ENCODE results near the gene CCDC117. TPM values are rescaled to one million over a fixed set of nuclear protein-coding genes. Genes with fewer than 3 reads are reported as not detected.

The CCDC117 gene
- total RNA-seq, 2 experiments from 2014 or later: 14.2 to 16.1 TPM

GRCh38 chr22:28800308-28801041 lies 28.0 kb downstream of the CCDC117 start, which contains the start of gene XBP1:
TSS of gene XBP1 (minus strand) at chr22:28800569.
- peaks cover 59% of the 10 kb centered on the region for H3K36me3 Mint-ChIP-seq (ENCODE audit: low read depth)
- ATAC-seq (ENCODE audit: poor library complexity): peak; percentile 91

DNA sequence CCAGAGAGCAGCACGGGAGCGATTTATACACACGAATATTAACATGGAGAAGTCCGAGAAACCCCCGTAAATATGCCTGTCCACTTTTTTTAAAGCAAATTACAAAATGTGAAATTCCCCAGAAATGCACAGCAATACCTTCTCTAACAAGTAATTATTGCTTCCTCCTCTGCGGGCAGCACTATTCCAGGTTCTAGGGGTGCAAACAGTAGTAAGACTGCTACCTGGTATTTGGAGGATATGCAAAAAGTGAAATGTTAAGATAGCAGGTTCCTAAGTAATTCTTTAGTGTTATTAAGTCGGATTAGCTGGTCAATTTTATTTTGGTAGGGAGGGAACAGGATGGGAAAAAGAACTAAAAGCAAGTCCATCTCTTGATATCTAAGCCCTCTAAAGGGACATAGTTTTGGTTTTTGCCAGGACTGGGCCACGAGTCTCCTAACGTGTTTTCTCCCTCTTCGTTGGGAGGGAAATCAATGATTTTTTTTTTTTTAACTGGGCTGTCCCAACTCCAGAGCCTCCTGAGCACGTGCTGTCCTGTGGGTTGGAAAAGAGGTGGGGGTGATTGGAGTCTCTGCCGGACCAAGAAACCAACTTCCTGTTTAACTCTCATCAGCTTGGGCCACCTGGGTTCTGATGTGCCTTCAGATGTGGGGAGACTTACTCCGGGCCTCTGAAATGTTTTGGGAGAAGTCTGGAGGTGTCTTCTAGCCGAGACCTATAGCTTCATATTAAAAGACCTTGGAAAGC lies 29.5 kb downstream of the CCDC117 start:
- ChIA-PET CTCF (interaction anchor here (1.0 to 4.0 kb wide), 6 partner anchors 8 to 31 kb away, joined by 3 to 20 read pairs (median 6); no protein-coding TSS in a partner anchor), POLR2A (interaction anchor here (0.6 to 5.6 kb wide), 10 partner anchors 9 to 466 kb away, joined by 3 to 161 read pairs (median 12); partner anchors contain the start of gene ZNRF3)
- no peaks in the 10 kb centered on the region for H3K27me3 Mint-ChIP-seq
- no peak for TF ChIP-seq CTCF (IDR thresholded peaks at IDR 0.05)
- peaks cover 49% of the 10 kb centered on the region for H3K4me1 Mint-ChIP-seq (ENCODE audit: low read depth)
- Histone ChIP-seq H3K4me1 (ENCODE audit: insufficient read depth, low read length) (peaks cover 36% of the 10 kb centered on the region), H3K4me3 (ENCODE audit: low read length) (peak overlapping the region; percentile 99), H3K27me3 (ENCODE audit: control insufficient read depth in 1 of 2, insufficient read depth in 2 of 2, low read length in 2 of 2) (no peaks in the 10 kb centered on the region), H3K9me3 (ENCODE audit: control insufficient read depth in 1 of 2, insufficient read depth in 1 of 2, low read length in 2 of 2) (no peaks in the 10 kb centered on the region), H3K27ac (ENCODE audit: low read depth in 1 of 2, low read length in 2 of 2) (peak overlapping the region; percentile 23 to 24), H3K36me3 (ENCODE audit: insufficient read depth, low read length) (peaks cover 14% of the 10 kb centered on the region)
- peak overlapping the region; percentile 96 for H3K27ac Mint-ChIP-seq
- peak overlapping the region; percentile 91 for H3K4me3 Mint-ChIP-seq
- intact Hi-C loops (cut with DNase I, micrococcal nuclease): loop anchor here in 1 of 2 experiments (1.0 to 10.0 kb wide), 3 partner anchors 9 to 83 kb away; partner anchors contain the start of genes CHEK2, HSCB and ZNRF3
- peak in 2 of 14 experiments; percentile 25 to 32 for DNase-seq
- H3K9me3 Mint-ChIP-seq: no peaks in the 10 kb centered on the region
- ATAC-seq (ENCODE audit: poor library complexity): no peak
- peaks cover 44% of the 10 kb centered on the region for H3K36me3 Mint-ChIP-seq (ENCODE audit: low read depth)

More at GRCh38 chr22:28800308-28801041, 28.0 kb downstream of the CCDC117 start, which contains the start of gene XBP1:
- Mint-ChIP-seq H3K4me1 (ENCODE audit: low read depth) (peaks cover 60% of the 10 kb centered on the region), H3K4me3 (peak within 1 kb of the TSS; percentile 97), H3K9me3 (no peaks in the 10 kb centered on the region), H3K27ac (peak within 1 kb of the TSS; percentile 96), H3K27me3 (no peaks in the 10 kb centered on the region)
- ChIA-PET CTCF (interaction anchor here (0.9 to 3.4 kb wide), 3 partner anchors 22 to 58 kb away, joined by 3 to 18 read pairs (median 4); partner anchors contain the start of gene HSCB), POLR2A (interaction anchor here (0.6 to 5.6 kb wide), 24 partner anchors 9 to 881 kb away, joined by 3 to 161 read pairs (median 8); partner anchors contain the start of genes CCDC117, CHEK2, EWSR1 and HSCB)
- H3K4me3 ChIP-seq (ENCODE audit: low read length): peak within 1 kb of the TSS; percentile 99
- intact Hi-C loops (cut with DNase I, micrococcal nuclease): loop anchor here (1.0 to 10.0 kb wide), 3 partner anchors 27 to 84 kb away; partner anchors contain the start of genes CHEK2 (in 1 of the 2), HSCB (in 1 of the 2) and ZNRF3 (in 1 of the 2)
- no peak for TF ChIP-seq CTCF (IDR thresholded peaks at IDR 0.05)
- H3K9me3 ChIP-seq (ENCODE audit: control insufficient read depth in 1 of 2, insufficient read depth in 1 of 2, low read length in 2 of 2): no peaks in the 10 kb centered on the region
- DNase-seq: peak; percentile 77 to 96 (median 86)
- peaks cover 44% of the 10 kb centered on the region for H3K4me1 ChIP-seq (ENCODE audit: insufficient read depth, low read length)
- H3K27me3 ChIP-seq (ENCODE audit: control insufficient read depth in 1 of 2, insufficient read depth in 2 of 2, low read length in 2 of 2): no peaks in the 10 kb centered on the region
- H3K36me3 ChIP-seq (ENCODE audit: insufficient read depth, low read length): peaks cover 30% of the 10 kb centered on the region
- H3K27ac ChIP-seq (ENCODE audit: low read depth in 1 of 2, low read length in 2 of 2): peak within 1 kb of the TSS; percentile 92 to 93

GRCh38 chr22:28802595-28803123 lies 30.2 kb downstream of the CCDC117 start:
- POLR2A ChIA-PET: interaction anchor here (0.9 to 5.6 kb wide), 5 partner anchors 8 to 466 kb away, joined by 3 to 161 read pairs (median 4); no protein-coding TSS in a partner anchor
- peak in 2 of 14 experiments; percentile 31 to 35 for DNase-seq

More at GRCh38 chr22:28802595-28803123, 30.2 kb downstream of the CCDC117 start:
- CTCF ChIA-PET: interaction anchor here (0.7 to 4.0 kb wide), 9 partner anchors 8 to 32 kb away, joined by 3 to 20 read pairs (median 3); no protein-coding TSS in a partner anchor
- H3K36me3 Mint-ChIP-seq (ENCODE audit: low read depth): peaks cover 38% of the 10 kb centered on the region
- peaks cover 45% of the 10 kb centered on the region for H3K4me1 Mint-ChIP-seq (ENCODE audit: low read depth)
- no peaks in the 10 kb centered on the region for H3K27me3 Mint-ChIP-seq
- peak overlapping the region; percentile 96 for H3K27ac Mint-ChIP-seq
- TF ChIP-seq CTCF (IDR thresholded peaks at IDR 0.05): no peak
- no peak overlapping the region for H3K27ac ChIP-seq (ENCODE audit: low read depth in 1 of 2, low read length in 2 of 2)
- H3K9me3 Mint-ChIP-seq: no peaks in the 10 kb centered on the region
- H3K9me3 ChIP-seq (ENCODE audit: control insufficient read depth in 1 of 2, insufficient read depth in 1 of 2, low read length in 2 of 2): no peaks in the 10 kb centered on the region
- no peak for ATAC-seq (ENCODE audit: poor library complexity)
- intact Hi-C loops (cut with DNase I, micrococcal nuclease): loop anchor here in 1 of 2 experiments (1.0 to 10.0 kb wide), 3 partner anchors 9 to 82 kb away; partner anchors contain the start of genes CHEK2, HSCB and ZNRF3
- peaks cover 32% of the 10 kb centered on the region for H3K4me1 ChIP-seq (ENCODE audit: insufficient read depth, low read length)
- H3K4me3 ChIP-seq (ENCODE audit: low read length): peak overlapping the region; percentile 99
- peaks cover 10% of the 10 kb centered on the region for H3K36me3 ChIP-seq (ENCODE audit: insufficient read depth, low read length)
- no peaks in the 10 kb centered on the region for H3K27me3 ChIP-seq (ENCODE audit: control insufficient read depth in 1 of 2, insufficient read depth in 2 of 2, low read length in 2 of 2)
- peak overlapping the region; percentile 91 for H3K4me3 Mint-ChIP-seq
